OCI-LY7 (cell line): ENCODE measurements around the gene DTNA. TPM values are rescaled to one million over a fixed set of nuclear protein-coding genes. Genes with fewer than 3 reads are reported as not detected.

Experiments
- BruUV-seq: library from RNA; stranded (reverse); fragments of 400-500 nt; replicated peaks from 2 replicates; lab custom pipeline; 2021; lab: Mats Ljungman, UMichigan
- CTCF ChIA-PET: fragments of 300-600 bp; sonication (Branson Sonifier 250); formaldehyde crosslinking; loops from one replicate; lab custom pipeline; 2022; ENCODE audit warnings: antibody characterized with exemption; ENCODE audit not compliant: unreplicated experiment; lab: Charles Lee
- POLR2A ChIA-PET: fragments of 300-600 bp; sonication (Branson Sonifier 250); formaldehyde crosslinking; loops from one replicate; lab custom pipeline; 2022; ENCODE audit warnings: antibody characterized with exemption; lab: Charles Lee
- DNase-seq: peaks from one replicate; pipeline ENCODE4 v3.0.0-alpha.2; 2015; ENCODE audit warnings: low spot score
- H2AFZ ChIP-seq: fragments of 200-600 bp; sonication (generic), shearing (Covaris generic); 2 replicates; pipeline ENCODE4 v1.6.1; 2014; ENCODE audit warnings: mild to moderate bottlenecking, antibody characterized with exemption, low read length, moderate library complexity
- H3K27ac ChIP-seq: fragments of 200-600 bp; sonication (generic); 2 replicates; pipeline ENCODE4 v1.5.1; 2014; ENCODE audit warnings: mixed run types, low read depth, mild to moderate bottlenecking, moderate library complexity, low read length, inconsistent platforms; ENCODE audit not compliant: poor library complexity, severe bottlenecking
- H3K36me3 ChIP-seq: fragments of 200-600 bp; sonication (generic); 2 replicates; pipeline ENCODE4 v1.6.1; 2014; ENCODE audit warnings: mild to moderate bottlenecking, antibody characterized with exemption, low read length, moderate library complexity, mixed read lengths; ENCODE audit not compliant: insufficient read depth
- H3K4me1 ChIP-seq: fragments of 200-600 bp; sonication (generic); 2 replicates; pipeline ENCODE4 v1.5.1; 2014; ENCODE audit warnings: mild to moderate bottlenecking, low read length; ENCODE audit not compliant: insufficient read depth, poor library complexity, severe bottlenecking
- H3K4me2 ChIP-seq: fragments of 200-600 bp; sonication (generic); 2 replicates; pipeline ENCODE4 v1.6.1; 2014; ENCODE audit warnings: mild to moderate bottlenecking, low read length
- H3K4me3 ChIP-seq: fragments of 200-600 bp; sonication (generic); 2 replicates; pipeline ENCODE4 v1.5.1; 2014; ENCODE audit warnings: mild to moderate bottlenecking, low read depth, low read length; ENCODE audit not compliant: poor library complexity, severe bottlenecking
- H3K79me2 ChIP-seq: fragments of 200-600 bp; sonication (generic); 2 replicates; pipeline ENCODE4 v1.6.1; 2016; ENCODE audit warnings: low read depth, mild to moderate bottlenecking, low read length, moderate library complexity, mixed read lengths; ENCODE audit not compliant: insufficient read depth
- H3K9me2 ChIP-seq: fragments of 200-600 bp; sonication (generic); 2 replicates; pipeline ENCODE4 v1.6.1; 2016; ENCODE audit warnings: mild to moderate bottlenecking, low read length, mixed read lengths; ENCODE audit not compliant: insufficient read depth
- H3K9me3 ChIP-seq: fragments of 200-600 bp; sonication (generic); 2 replicates; pipeline ENCODE4 v1.6.1; 2014; ENCODE audit warnings: mild to moderate bottlenecking, mixed run types, low read length, mixed read lengths
- H4K20me1 ChIP-seq: fragments of 200-600 bp; sonication (generic); 2 replicates; pipeline ENCODE4 v1.6.1; 2014; ENCODE audit warnings: mild to moderate bottlenecking, antibody characterized with exemption, low read length, moderate library complexity, mixed read lengths; ENCODE audit not compliant: insufficient read depth
- CTCF ChIP-seq: fragments of 200-600 bp; sonication (generic); conservative IDR thresholded peaks from 2 replicates; pipeline ENCODE4 v1.5.1; 2014; ENCODE audit warnings: mild to moderate bottlenecking, antibody characterized with exemption, low read length, moderate library complexity, mixed read lengths
- EZH2phosphoT487 ChIP-seq: fragments of 200-600 bp; sonication (generic); IDR thresholded peaks from 2 replicates; pipeline ENCODE4 v1.6.1; 2018; ENCODE audit warnings: low read depth, borderline replicate concordance, mild to moderate bottlenecking, mixed run types, antibody characterized with exemption, low read length, moderate library complexity, mixed read lengths
- intact Hi-C: fragments of 100-400 bp; cut with micrococcal nuclease; formaldehyde crosslinking; loops from one replicate; pipeline ENCODE4 v1.10.0; 2022; ENCODE audit not compliant: unreplicated experiment
- total RNA-seq, 2 experiments: library from RNA; depleted of rRNA in 1 of 2; stranded (reverse); fragments of >200 nt in 1 of 2; shearing (Covaris generic) in 1 of 2; gene quantifications; 2 replicates each; pipeline ENCODE4 v1.2.3, GENCODE V29; 2014 to 2022

DTNA gene
- total RNA-seq, 2 experiments from 2014 or later = 0.16 TPM; not detected in 1

DNA sequence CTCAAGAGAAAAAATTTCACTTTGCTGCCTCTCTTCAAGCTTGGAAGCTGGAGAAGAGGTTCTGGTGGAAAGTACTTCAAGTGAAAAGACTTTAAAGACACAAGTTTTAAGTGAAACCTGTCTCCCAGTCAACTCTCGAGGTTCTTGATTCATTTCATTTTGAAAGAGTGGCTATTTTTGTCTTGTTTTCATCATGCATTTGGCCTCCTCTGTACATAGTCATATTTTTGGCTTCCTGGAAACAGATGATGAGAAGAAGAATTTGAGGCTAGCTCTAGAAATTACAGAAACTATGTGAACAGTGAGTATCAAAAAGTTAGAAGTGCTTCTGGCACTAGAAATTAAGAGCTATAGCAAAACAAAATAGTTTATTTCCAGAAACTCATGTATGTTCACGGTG is 124.8 kb downstream of the DTNA start:
- Histone ChIP-seq H3K9me3 (no peaks in the 10 kb centered on the region), H3K36me3 (no peaks in the 10 kb centered on the region), H3K27ac (no peak overlapping the region), H3K4me2 (no peak overlapping the region), H3K4me1 (no peaks in the 10 kb centered on the region), H3K4me3 (no peak overlapping the region), H2AFZ (no peak overlapping the region), H3K9me2 (no peaks in the 10 kb centered on the region), H4K20me1 (no peaks in the 10 kb centered on the region), H3K79me2 (no peaks in the 10 kb centered on the region)
- CTCF ChIA-PET = no interaction called here
- TF ChIP-seq EZH2phosphoT487 = no peak
- no peak for TF ChIP-seq CTCF
- POLR2A ChIA-PET = no interaction called here
- BruUV-seq = no TSS peak
- no peak for DNase-seq
- intact Hi-C loops = no loop called here

DNA sequence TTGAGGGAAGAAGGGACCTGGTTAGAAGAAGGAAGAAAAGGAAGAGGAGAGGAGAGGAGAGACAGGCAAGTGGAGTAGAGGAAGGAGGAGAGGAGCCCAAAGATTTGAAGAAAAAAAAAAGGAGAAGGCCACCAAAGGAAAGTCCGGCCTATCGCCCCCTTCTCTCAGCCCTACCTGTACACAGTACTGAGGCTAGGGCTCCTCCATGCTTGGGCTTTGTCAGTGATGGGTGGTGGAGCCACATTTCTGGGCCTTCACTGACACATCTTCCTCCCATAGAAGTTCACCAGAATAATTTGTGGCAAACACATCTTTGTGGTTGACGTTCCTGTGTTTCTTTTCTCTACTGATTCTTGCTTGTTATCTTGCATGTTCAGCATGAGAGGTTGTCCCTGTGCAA is 125.4 kb downstream of the DTNA start:
- Histone ChIP-seq H4K20me1 (no peaks in the 10 kb centered on the region), H3K4me2 (no peak overlapping the region), H3K9me2 (no peaks in the 10 kb centered on the region), H3K27ac (no peak overlapping the region), H3K4me1 (no peaks in the 10 kb centered on the region), H3K36me3 (no peaks in the 10 kb centered on the region), H2AFZ (no peak overlapping the region), H3K9me3 (no peaks in the 10 kb centered on the region), H3K79me2 (no peaks in the 10 kb centered on the region), H3K4me3 (no peak overlapping the region)
- no peak for DNase-seq
- intact Hi-C loops = no loop called here
- ChIA-PET CTCF (no interaction called here), POLR2A (no interaction called here)
- no TSS peak for BruUV-seq
- no peak for TF ChIP-seq EZH2phosphoT487

- no peak for DNase-seq
- Histone ChIP-seq H2AFZ (no peak overlapping the region), H3K4me2 (no peak overlapping the region), H3K36me3 (no peaks in the 10 kb centered on the region), H3K79me2 (no peaks in the 10 kb centered on the region), H3K27ac (no peak overlapping the region), H3K4me3 (no peak overlapping the region), H3K9me2 (no peaks in the 10 kb centered on the region), H3K4me1 (no peaks in the 10 kb centered on the region), H3K9me3 (no peaks in the 10 kb centered on the region), H4K20me1 (no peaks in the 10 kb centered on the region)
- ChIA-PET POLR2A (interaction anchor here (0.5 kb wide), 1 partner anchor 188 kb away, joined by 3 read pairs; no protein-coding TSS in a partner anchor), CTCF (no interaction called here)
- intact Hi-C loops = no loop called here
- BruUV-seq = no TSS peak
- TF ChIP-seq CTCF (no peak), EZH2phosphoT487 (no peak)
Measured at GRCh38 chr18:34837769-34838272, 127.7 kb downstream of the DTNA start.
